ENCODE results near the gene MID1IP1.

DNA sequence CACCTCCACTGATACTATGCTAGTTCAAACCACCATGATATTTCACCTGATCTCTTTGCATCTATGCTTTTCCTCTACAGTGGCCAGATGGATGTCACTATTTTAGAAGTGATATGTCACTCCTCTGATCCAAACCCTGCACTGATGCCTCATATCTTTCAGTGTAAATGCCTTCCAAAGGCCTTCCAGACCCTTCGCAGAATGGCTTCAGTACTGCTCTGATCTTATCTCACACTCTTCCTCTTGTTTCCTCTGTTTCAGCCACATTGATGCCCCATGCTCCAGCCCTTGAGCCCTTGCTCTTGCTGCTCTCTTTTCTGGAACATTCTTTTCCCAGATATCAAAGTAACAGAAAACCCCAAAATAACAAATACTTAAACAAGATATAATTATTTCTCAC lies 17.9 kb downstream of the MID1IP1 start:
- TF ChIP-seq, protein P1, sequence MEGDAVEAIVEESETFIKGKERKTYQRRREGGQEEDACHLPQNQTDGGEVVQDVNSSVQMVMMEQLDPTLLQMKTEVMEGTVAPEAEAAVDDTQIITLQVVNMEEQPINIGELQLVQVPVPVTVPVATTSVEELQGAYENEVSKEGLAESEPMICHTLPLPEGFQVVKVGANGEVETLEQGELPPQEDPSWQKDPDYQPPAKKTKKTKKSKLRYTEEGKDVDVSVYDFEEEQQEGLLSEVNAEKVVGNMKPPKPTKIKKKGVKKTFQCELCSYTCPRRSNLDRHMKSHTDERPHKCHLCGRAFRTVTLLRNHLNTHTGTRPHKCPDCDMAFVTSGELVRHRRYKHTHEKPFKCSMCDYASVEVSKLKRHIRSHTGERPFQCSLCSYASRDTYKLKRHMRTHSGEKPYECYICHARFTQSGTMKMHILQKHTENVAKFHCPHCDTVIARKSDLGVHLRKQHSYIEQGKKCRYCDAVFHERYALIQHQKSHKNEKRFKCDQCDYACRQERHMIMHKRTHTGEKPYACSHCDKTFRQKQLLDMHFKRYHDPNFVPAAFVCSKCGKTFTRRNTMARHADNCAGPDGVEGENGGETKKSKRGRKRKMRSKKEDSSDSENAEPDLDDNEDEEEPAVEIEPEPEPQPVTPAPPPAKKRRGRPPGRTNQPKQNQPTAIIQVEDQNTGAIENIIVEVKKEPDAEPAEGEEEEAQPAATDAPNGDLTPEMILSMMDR (IDR thresholded peaks at IDR 0.05; ENCODE audit: low read depth, low read length, missing input control): no peak
- TF ChIP-seq, protein P2, sequence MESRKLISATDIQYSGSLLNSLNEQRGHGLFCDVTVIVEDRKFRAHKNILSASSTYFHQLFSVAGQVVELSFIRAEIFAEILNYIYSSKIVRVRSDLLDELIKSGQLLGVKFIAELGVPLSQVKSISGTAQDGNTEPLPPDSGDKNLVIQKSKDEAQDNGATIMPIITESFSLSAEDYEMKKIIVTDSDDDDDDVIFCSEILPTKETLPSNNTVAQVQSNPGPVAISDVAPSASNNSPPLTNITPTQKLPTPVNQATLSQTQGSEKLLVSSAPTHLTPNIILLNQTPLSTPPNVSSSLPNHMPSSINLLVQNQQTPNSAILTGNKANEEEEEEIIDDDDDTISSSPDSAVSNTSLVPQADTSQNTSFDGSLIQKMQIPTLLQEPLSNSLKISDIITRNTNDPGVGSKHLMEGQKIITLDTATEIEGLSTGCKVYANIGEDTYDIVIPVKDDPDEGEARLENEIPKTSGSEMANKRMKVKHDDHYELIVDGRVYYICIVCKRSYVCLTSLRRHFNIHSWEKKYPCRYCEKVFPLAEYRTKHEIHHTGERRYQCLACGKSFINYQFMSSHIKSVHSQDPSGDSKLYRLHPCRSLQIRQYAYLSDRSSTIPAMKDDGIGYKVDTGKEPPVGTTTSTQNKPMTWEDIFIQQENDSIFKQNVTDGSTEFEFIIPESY (IDR thresholded peaks at IDR 0.05): no peak
- TF ChIP-seq GABPA (IDR thresholded peaks at IDR 0.05 in 1 of 2, conservative IDR thresholded peaks at IDR 0.05 in 1 of 2): no peak
- TF ChIP-seq TAF1 (conservative IDR thresholded peaks at IDR 0.05): no peak
- TF ChIP-seq, protein P3, sequence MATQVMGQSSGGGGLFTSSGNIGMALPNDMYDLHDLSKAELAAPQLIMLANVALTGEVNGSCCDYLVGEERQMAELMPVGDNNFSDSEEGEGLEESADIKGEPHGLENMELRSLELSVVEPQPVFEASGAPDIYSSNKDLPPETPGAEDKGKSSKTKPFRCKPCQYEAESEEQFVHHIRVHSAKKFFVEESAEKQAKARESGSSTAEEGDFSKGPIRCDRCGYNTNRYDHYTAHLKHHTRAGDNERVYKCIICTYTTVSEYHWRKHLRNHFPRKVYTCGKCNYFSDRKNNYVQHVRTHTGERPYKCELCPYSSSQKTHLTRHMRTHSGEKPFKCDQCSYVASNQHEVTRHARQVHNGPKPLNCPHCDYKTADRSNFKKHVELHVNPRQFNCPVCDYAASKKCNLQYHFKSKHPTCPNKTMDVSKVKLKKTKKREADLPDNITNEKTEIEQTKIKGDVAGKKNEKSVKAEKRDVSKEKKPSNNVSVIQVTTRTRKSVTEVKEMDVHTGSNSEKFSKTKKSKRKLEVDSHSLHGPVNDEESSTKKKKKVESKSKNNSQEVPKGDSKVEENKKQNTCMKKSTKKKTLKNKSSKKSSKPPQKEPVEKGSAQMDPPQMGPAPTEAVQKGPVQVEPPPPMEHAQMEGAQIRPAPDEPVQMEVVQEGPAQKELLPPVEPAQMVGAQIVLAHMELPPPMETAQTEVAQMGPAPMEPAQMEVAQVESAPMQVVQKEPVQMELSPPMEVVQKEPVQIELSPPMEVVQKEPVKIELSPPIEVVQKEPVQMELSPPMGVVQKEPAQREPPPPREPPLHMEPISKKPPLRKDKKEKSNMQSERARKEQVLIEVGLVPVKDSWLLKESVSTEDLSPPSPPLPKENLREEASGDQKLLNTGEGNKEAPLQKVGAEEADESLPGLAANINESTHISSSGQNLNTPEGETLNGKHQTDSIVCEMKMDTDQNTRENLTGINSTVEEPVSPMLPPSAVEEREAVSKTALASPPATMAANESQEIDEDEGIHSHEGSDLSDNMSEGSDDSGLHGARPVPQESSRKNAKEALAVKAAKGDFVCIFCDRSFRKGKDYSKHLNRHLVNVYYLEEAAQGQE (IDR thresholded peaks at IDR 0.05): no peak
- no peak for TF ChIP-seq JUND (IDR thresholded peaks at IDR 0.05)
- no peak for TF ChIP-seq FOXA1 (IDR thresholded peaks at IDR 0.05)
- TF ChIP-seq EGR1 (IDR thresholded peaks at IDR 0.05; ENCODE audit: low read depth in 2 of 2): no peak
- no peak for TF ChIP-seq HNF4G (IDR thresholded peaks at IDR 0.05)
- no peak for TF ChIP-seq YY1 (IDR thresholded peaks at IDR 0.05)
- no peak for TF ChIP-seq FOXA2 (IDR thresholded peaks at IDR 0.05)
